ENCODE measurements around the gene HLA-DPB1.

The HLA-DPB1 gene

GRCh38 chr6:33075568-33076405, at the start of gene HLA-DPB1:
HLA-DPB1 (plus strand) TSS chr6:33075990; CDS start chr6:33076042, 52 bp downstream.
- TF ChIP-seq CTCF (conservative IDR thresholded peaks at IDR 0.05; ENCODE audit: low read depth, low read length): no peak
- H3K4me3 ChIP-seq (ENCODE audit: low read length): no peak within 1 kb of the TSS
- DNase-seq (ENCODE audit: low read depth): peak; percentile 12

GRCh38 chr6:33028220-33028849, 47.5 kb upstream of the HLA-DPB1 start:
- DNase-seq (ENCODE audit: low read depth): no peak
- H3K4me3 ChIP-seq (ENCODE audit: low read length): no peak overlapping the region
- TF ChIP-seq CTCF (conservative IDR thresholded peaks at IDR 0.05; ENCODE audit: low read depth, low read length): no peak

GRCh38 chr6:33029328-33030184, 46.2 kb upstream of the HLA-DPB1 start:
- H3K4me3 ChIP-seq (ENCODE audit: low read length): no peak overlapping the region
- DNase-seq (ENCODE audit: low read depth): no peak

GRCh38 chr6:33030245-33030644, 45.5 kb upstream of the HLA-DPB1 start:
- no peak for DNase-seq (ENCODE audit: low read depth)
- no peak overlapping the region for H3K4me3 ChIP-seq (ENCODE audit: low read length)
- TF ChIP-seq CTCF (conservative IDR thresholded peaks at IDR 0.05; ENCODE audit: low read depth, low read length): no peak

More at GRCh38 chr6:33029328-33030184, 46.2 kb upstream of the HLA-DPB1 start:
- TF ChIP-seq CTCF (conservative IDR thresholded peaks at IDR 0.05; ENCODE audit: low read depth, low read length): no peak

GRCh38 chr6:33034554-33034953, 41.2 kb upstream of the HLA-DPB1 start:
- no peak for DNase-seq (ENCODE audit: low read depth)
- no peak overlapping the region for H3K4me3 ChIP-seq (ENCODE audit: low read length)
- no peak for TF ChIP-seq CTCF (conservative IDR thresholded peaks at IDR 0.05; ENCODE audit: low read depth, low read length)

GRCh38 chr6:33036535-33036934, 39.3 kb upstream of the HLA-DPB1 start:
- no peak for DNase-seq (ENCODE audit: low read depth)
- no peak overlapping the region for H3K4me3 ChIP-seq (ENCODE audit: low read length)
- no peak for TF ChIP-seq CTCF (conservative IDR thresholded peaks at IDR 0.05; ENCODE audit: low read depth, low read length)

All from retinal pigment epithelial cell (primary cell).